SK-N-MC (cell line): ENCODE results near the gene TWSG1.
A peak's percentile ranks its signal among the peaks of the same experiment; 100 is the strongest.

Experiments
- DNase-seq: peaks from one replicate; pipeline ENCODE4 v3.0.0-alpha.2; 2011; ENCODE audit warnings: low read depth, low spot score
- H3K27ac ChIP-seq: fragments of 200-600 bp; sonication (generic); 2 replicates; pipeline ENCODE4 v1.5.1; 2016; ENCODE audit warnings: mixed run types
- H3K36me3 ChIP-seq: fragments of 200-600 bp; sonication (generic); 2 replicates; pipeline ENCODE4 v1.6.1; 2017; ENCODE audit warnings: antibody characterized with exemption, low read length, mixed read lengths; ENCODE audit not compliant: insufficient read depth
- H3K4me3 ChIP-seq: fragments of 200-600 bp; sonication (generic); 2 replicates; pipeline ENCODE4 v1.5.1; 2016
- H3K9ac ChIP-seq: fragments of 200-600 bp; sonication (generic); 2 replicates; pipeline ENCODE4 v1.8.0; 2017; ENCODE audit warnings: mixed run types, mixed read lengths; ENCODE audit not compliant: insufficient read length
- H3K9me3 ChIP-seq: fragments of 200-600 bp; sonication (generic); 2 replicates; pipeline ENCODE4 v1.6.1; 2017; ENCODE audit warnings: low read depth, mild to moderate bottlenecking, antibody characterized with exemption, low read length, moderate library complexity, mixed read lengths
- EZH2 ChIP-seq: fragments of 200-600 bp; sonication (generic); IDR thresholded peaks from one replicate; pipeline ENCODE4 v1.6.1; 2017; ENCODE audit warnings: antibody characterized with exemption
- FOXP2 ChIP-seq: optimal IDR thresholded peaks from 2 replicates; pipeline ENCODE3; 2011; ENCODE audit warnings: mild to moderate bottlenecking, moderate library complexity; ENCODE audit not compliant: insufficient read depth; ENCODE audit errors: extremely low read length, control extremely low read depth
- POLR2AphosphoS5 ChIP-seq: IDR thresholded peaks from 2 replicates; pipeline ENCODE4 v1.6.1; 2012; ENCODE audit warnings: mild to moderate bottlenecking, low read depth, low read length, borderline replicate concordance

The TWSG1 gene

GRCh38 chr18:9330419-9330818 lies 4.2 kb upstream of the TWSG1 start:
- Histone ChIP-seq H3K9ac (no peak overlapping the region), H3K27ac (no peak overlapping the region), H3K36me3 (no peaks in the 10 kb centered on the region), H3K4me3 (no peak overlapping the region), H3K9me3 (peaks cover 3% of the 10 kb centered on the region; the same call in 1 of the 2 replicates)
- no peak for TF ChIP-seq FOXP2
- TF ChIP-seq POLR2AphosphoS5 = no peak
- no peak for TF ChIP-seq EZH2
- no peak for DNase-seq

- TF ChIP-seq FOXP2 (no peak), EZH2 (no peak), POLR2AphosphoS5 (no peak)
- Histone ChIP-seq H3K4me3 (peak overlapping the region; percentile 97), H3K9ac (peak overlapping the region; percentile 67), H3K36me3 (peaks cover 17% of the 10 kb centered on the region), H3K27ac (no peak overlapping the region), H3K9me3 (peaks cover 3% of the 10 kb centered on the region; the same call in 1 of the 2 replicates)
- no peak for DNase-seq
These were observed 888 bp upstream of the TWSG1 start for GRCh38 chr18:9333441-9334328.

GRCh38 chr18:9334973-9335696 lies 562 bp downstream of the TWSG1 start:
- H3K27ac ChIP-seq = no peak overlapping the region
- no peak for DNase-seq
- H3K4me3 ChIP-seq = peak overlapping the region; percentile 79
- TF ChIP-seq EZH2 (no peak), FOXP2 (no peak), POLR2AphosphoS5 (no peak)
- peak overlapping the region; percentile 66 for H3K9ac ChIP-seq
- peaks cover 19% of the 10 kb centered on the region for H3K36me3 ChIP-seq
- no peaks in the 10 kb centered on the region for H3K9me3 ChIP-seq

GRCh38 chr18:9335697-9336045 lies 1.1 kb downstream of the TWSG1 start:
- Histone ChIP-seq H3K9me3 (no peaks in the 10 kb centered on the region), H3K27ac (no peak overlapping the region), H3K36me3 (peaks cover 19% of the 10 kb centered on the region), H3K9ac (peak overlapping the region; percentile 66), H3K4me3 (peak overlapping the region; percentile 79)
- DNase-seq = no peak
- TF ChIP-seq POLR2AphosphoS5 (no peak), FOXP2 (no peak), EZH2 (no peak)

- no peak for DNase-seq
- no peak for TF ChIP-seq EZH2
- no peak for TF ChIP-seq POLR2AphosphoS5
- no peak for TF ChIP-seq FOXP2
- Histone ChIP-seq H3K9me3 (no peaks in the 10 kb centered on the region), H3K4me3 (no peak overlapping the region), H3K36me3 (peaks cover 19% of the 10 kb centered on the region), H3K9ac (no peak overlapping the region), H3K27ac (no peak overlapping the region)
These were observed 2.3 kb downstream of the TWSG1 start for GRCh38 chr18:9336827-9337226.

- no peak for TF ChIP-seq FOXP2
- no peak for TF ChIP-seq EZH2
- TF ChIP-seq POLR2AphosphoS5 = no peak
- DNase-seq = no peak
- Histone ChIP-seq H3K9ac (no peak overlapping the region), H3K36me3 (peaks cover 22% of the 10 kb centered on the region), H3K27ac (no peak overlapping the region), H3K4me3 (no peak overlapping the region), H3K9me3 (no peaks in the 10 kb centered on the region)
These were observed 3.3 kb downstream of the TWSG1 start for GRCh38 chr18:9337873-9338272.

- H3K9me3 ChIP-seq = no peaks in the 10 kb centered on the region
These were observed 5.9 kb downstream of the TWSG1 start for GRCh38 chr18:9340472-9340871.

GRCh38 chr18:9343577-9343976 lies 9.0 kb downstream of the TWSG1 start:
- peaks cover 15% of the 10 kb centered on the region for H3K36me3 ChIP-seq
- H3K4me3 ChIP-seq = no peak overlapping the region
- TF ChIP-seq POLR2AphosphoS5 = no peak
- TF ChIP-seq EZH2 = no peak
- TF ChIP-seq FOXP2 = no peak
- H3K9ac ChIP-seq = no peak overlapping the region
- DNase-seq = no peak
- no peaks in the 10 kb centered on the region for H3K9me3 ChIP-seq
- H3K27ac ChIP-seq = no peak overlapping the region

More at GRCh38 chr18:9340472-9340871, 5.9 kb downstream of the TWSG1 start:
- Histone ChIP-seq H3K36me3 (peaks cover 31% of the 10 kb centered on the region), H3K9ac (no peak overlapping the region), H3K27ac (no peak overlapping the region), H3K4me3 (no peak overlapping the region)
- DNase-seq = no peak
- no peak for TF ChIP-seq FOXP2
- no peak for TF ChIP-seq POLR2AphosphoS5
- TF ChIP-seq EZH2 = no peak
